Right lobe of liver (tissue), 6 donors: ENCODE measurements around the gene LIPA. TPM values are rescaled to one million over a fixed set of nuclear protein-coding genes. Genes with fewer than 3 reads are reported as not detected.

Experiments
- ATAC-seq, 4 donors: fragments of 200-7000 bp; cut with Tn5 transposase; one replicate each; pipeline ENCODE4 v1.9.1; 2020; ENCODE audit warnings: mild to moderate bottlenecking in 4 of 4, moderate library complexity in 4 of 4
- DNase-seq, 3 donors: peaks; one replicate each; pipeline ENCODE4 v3.0.0-alpha.2; 2020
- H3K27ac ChIP-seq, 3 donors: fragments of 200-600 bp; one replicate each; pipeline ENCODE4 v1.8.0; 2022
- H3K27me3 ChIP-seq, 2 donors: fragments of 200-600 bp; one replicate each; pipeline ENCODE4 v1.8.0; 2022
- H3K36me3 ChIP-seq, 4 donors: fragments of 200-600 bp; sonication (generic) in 1 of 4; one replicate each; pipeline versions ENCODE4 v1.5.1 to v1.8.0; 2017 to 2022; ENCODE audit warnings: control low read depth in 1 of 4
- H3K4me1 ChIP-seq, 4 donors: fragments of 200-600 bp; sonication (generic) in 1 of 4; one replicate each; pipeline versions ENCODE4 v1.5.1 to v1.8.0; 2017 to 2022; ENCODE audit warnings: control low read depth in 1 of 4
- H3K4me3 ChIP-seq, 3 donors: fragments of 200-600 bp; one replicate each; pipeline ENCODE4 v1.8.0; 2022
- H3K9me3 ChIP-seq, 4 donors: fragments of 200-600 bp; sonication (generic) in 1 of 4; one replicate each; pipeline versions ENCODE4 v1.5.1 to v1.8.0; 2017 to 2022; ENCODE audit warnings: control low read depth in 1 of 4
- POLR2A ChIP-seq: fragments of 450-650 bp; IDR thresholded peaks from one replicate; pipeline ENCODE4 v1.6.1; 2017; ENCODE audit warnings: antibody characterized with exemption, mild to moderate bottlenecking
- WGBS: methylation state at CpG from one replicate; pipeline ENCODE4 v1.1.6; 2018; ENCODE audit warnings: low coverage, low lambda C conversion rate; ENCODE audit not compliant: insufficient coverage; ENCODE audit errors: missing lambda C conversion rate; 5-methylcytosine and 5-hydroxymethylcytosine counted together
- intact Hi-C, 2 donors: fragments of 100-400 bp; cut with DNase I; formaldehyde crosslinking; loops; one replicate each; pipeline versions ENCODE4 v1.11.2 to v1.14.1; 2022
- total RNA-seq, 6 experiments: library from RNA; depleted of rRNA in 2 of 6; stranded (reverse); fragments of >200 nt in 2 of 6; fragmentation: NEBNext Ultra II Directional in 3 of 6; extraction: Animal tissue kit (Norgen Biotek cat#: 25700) in 3 of 6; gene quantifications; one replicate each; pipeline versions ENCODE4 v1.1.0 to v1.2.4, GENCODE V29; 2016 to 2023
- TF ChIP-seq, protein P1 (sequence below), 4 donors: fragments of 200-600 bp in 3 of 4; fragments of 450-650 bp in 1 of 4; IDR thresholded peaks; one replicate each; pipeline versions ENCODE4 v1.5.1 to v1.8.0; 2016 to 2022; ENCODE audit warnings: antibody characterized with exemption in 4 of 4, mild to moderate bottlenecking in 2 of 4
- donor health status: DM: no; HTN: yes; CAD: no.
- donor health status: DM: no; HTN: no; CAD: no.
- donor health status: DM: no; HTN: no; CAD: no.
- donor health status: DM: no; HTN: yes; CAD: no.
- donor health status: DM: no; HTN: yes; CAD: no.

LIPA gene
- total RNA-seq, 6 experiments from 2014 or later = 52.4 to 179 (median 58.4) TPM

DNA sequence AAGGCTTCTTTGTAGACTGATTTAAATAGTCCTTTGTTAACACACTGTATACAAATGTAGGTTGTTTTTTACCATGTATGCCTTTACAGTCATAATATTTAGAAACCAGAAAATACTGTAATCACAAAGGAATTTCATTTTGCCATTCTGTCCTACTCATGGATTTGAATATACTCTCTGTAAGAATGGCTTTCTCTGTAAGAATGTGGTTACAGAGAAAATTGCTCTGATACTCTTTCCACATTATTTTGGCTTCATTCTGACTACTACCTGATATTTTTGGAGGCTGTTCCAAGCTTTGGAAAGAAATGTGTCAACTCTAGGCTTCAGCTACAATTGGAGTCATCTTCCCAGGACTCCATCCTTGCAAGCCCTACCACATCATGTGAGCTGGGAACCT, 68.0 kb downstream of the LIPA start:
- no peak overlapping the region for H3K27ac ChIP-seq
- H3K9me3 ChIP-seq = no peaks in the 10 kb centered on the region
- intact Hi-C loops = no loop called here

DNA sequence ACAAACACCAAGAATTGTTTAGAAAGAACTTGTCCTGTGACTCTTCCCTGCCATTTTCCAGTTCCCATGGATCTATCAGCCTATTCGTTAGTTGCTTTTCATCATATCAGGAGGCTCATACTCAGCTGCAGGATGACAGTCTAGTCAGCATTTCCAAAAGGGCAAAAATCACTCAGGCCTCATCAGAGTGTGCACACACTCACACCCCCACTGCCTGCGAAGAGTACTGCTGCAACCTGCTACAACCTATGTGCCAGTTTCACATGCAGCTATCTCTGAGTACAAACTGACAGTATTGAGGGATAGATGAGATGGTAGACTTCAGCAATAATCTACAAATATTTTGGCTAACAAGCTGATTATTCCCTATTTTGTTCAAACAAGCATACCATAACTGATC, 68.7 kb downstream of the LIPA start:
- intact Hi-C loops = no loop called here
- H3K27me3 ChIP-seq = no peaks in the 10 kb centered on the region
- H3K27ac ChIP-seq = no peak overlapping the region
- ATAC-seq = peak in 3 of 4 donors; percentile 42 to 92 (median 44)
- 47% methylated on average over 2 of the region's 2 CpGs for WGBS
- no peaks in the 10 kb centered on the region for H3K36me3 ChIP-seq
- H3K4me3 ChIP-seq = no peak overlapping the region
- peak in 1 of 3 donors; percentile 30 for DNase-seq
- H3K9me3 ChIP-seq = no peaks in the 10 kb centered on the region
- TF ChIP-seq POLR2A = no peak
- TF ChIP-seq, protein P1, sequence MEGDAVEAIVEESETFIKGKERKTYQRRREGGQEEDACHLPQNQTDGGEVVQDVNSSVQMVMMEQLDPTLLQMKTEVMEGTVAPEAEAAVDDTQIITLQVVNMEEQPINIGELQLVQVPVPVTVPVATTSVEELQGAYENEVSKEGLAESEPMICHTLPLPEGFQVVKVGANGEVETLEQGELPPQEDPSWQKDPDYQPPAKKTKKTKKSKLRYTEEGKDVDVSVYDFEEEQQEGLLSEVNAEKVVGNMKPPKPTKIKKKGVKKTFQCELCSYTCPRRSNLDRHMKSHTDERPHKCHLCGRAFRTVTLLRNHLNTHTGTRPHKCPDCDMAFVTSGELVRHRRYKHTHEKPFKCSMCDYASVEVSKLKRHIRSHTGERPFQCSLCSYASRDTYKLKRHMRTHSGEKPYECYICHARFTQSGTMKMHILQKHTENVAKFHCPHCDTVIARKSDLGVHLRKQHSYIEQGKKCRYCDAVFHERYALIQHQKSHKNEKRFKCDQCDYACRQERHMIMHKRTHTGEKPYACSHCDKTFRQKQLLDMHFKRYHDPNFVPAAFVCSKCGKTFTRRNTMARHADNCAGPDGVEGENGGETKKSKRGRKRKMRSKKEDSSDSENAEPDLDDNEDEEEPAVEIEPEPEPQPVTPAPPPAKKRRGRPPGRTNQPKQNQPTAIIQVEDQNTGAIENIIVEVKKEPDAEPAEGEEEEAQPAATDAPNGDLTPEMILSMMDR (IDR thresholded peaks at IDR 0.05) = no peak
- no peaks in the 10 kb centered on the region for H3K4me1 ChIP-seq

More for the DNA sequence above, 68.0 kb downstream of the LIPA start:
- Histone ChIP-seq H3K4me1 (no peaks in the 10 kb centered on the region), H3K27me3 (no peaks in the 10 kb centered on the region), H3K36me3 (no peaks in the 10 kb centered on the region), H3K4me3 (no peak overlapping the region)
- ATAC-seq (no peak), DNase-seq (no peak)
- no peak for TF ChIP-seq POLR2A
- TF ChIP-seq, protein P1 (IDR thresholded peaks at IDR 0.05) = no peak

DNA sequence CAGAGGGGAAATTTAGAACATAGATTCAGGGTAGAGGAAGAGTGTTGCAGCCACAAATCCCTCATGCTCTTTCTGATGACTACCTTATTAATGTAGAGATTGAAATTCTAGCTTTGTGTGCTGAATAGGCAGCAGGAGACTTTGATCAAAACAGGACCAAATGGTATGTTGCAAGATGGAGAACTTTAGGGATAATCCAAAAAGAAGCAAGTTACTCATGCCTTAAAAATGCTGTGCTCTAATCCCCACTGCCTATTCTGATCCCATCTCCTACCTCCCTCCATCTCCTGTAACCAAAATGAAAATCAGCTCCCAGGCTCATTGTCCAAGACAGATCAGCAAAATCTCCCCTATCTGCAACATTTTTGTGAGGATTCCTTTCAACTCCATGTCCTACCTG, 75.8 kb downstream of the LIPA start:
- no peak for ATAC-seq
- no peak overlapping the region for H3K27ac ChIP-seq
- H3K4me1 ChIP-seq = no peaks in the 10 kb centered on the region
- no peak for TF ChIP-seq POLR2A
- TF ChIP-seq, protein P1 (IDR thresholded peaks at IDR 0.05) = no peak
- no peak overlapping the region for H3K4me3 ChIP-seq
- no peaks in the 10 kb centered on the region for H3K36me3 ChIP-seq
- H3K27me3 ChIP-seq = no peaks in the 10 kb centered on the region
- DNase-seq = no peak
- intact Hi-C loops = no loop called here
- H3K9me3 ChIP-seq = no peaks in the 10 kb centered on the region

DNA sequence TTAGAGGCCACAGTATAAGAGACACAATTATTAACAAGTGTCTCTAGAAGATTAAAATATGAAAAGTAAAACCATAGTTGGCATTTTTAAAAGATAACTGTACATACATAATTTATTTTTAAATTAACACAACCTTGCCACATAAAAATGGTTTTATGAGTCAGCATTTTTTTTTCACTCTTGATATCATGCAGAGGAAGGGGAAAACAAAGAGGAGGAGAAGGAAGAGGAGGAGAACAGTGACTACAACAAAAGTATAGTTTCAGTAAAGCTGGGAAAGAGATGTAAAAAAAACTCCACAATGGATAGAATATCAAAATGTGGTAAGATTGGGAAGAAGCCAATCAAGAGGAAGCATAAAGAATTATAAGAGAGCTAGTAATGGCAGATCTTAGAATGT, 78.5 kb downstream of the LIPA start:
- intact Hi-C loops = no loop called here
- no peak for ATAC-seq
- TF ChIP-seq POLR2A = no peak
- TF ChIP-seq, protein P1 (IDR thresholded peaks at IDR 0.05) = no peak
- Histone ChIP-seq H3K4me3 (no peak overlapping the region), H3K4me1 (no peaks in the 10 kb centered on the region), H3K36me3 (no peaks in the 10 kb centered on the region), H3K27ac (no peak overlapping the region), H3K9me3 (no peaks in the 10 kb centered on the region), H3K27me3 (no peaks in the 10 kb centered on the region)
- no peak for DNase-seq

DNA sequence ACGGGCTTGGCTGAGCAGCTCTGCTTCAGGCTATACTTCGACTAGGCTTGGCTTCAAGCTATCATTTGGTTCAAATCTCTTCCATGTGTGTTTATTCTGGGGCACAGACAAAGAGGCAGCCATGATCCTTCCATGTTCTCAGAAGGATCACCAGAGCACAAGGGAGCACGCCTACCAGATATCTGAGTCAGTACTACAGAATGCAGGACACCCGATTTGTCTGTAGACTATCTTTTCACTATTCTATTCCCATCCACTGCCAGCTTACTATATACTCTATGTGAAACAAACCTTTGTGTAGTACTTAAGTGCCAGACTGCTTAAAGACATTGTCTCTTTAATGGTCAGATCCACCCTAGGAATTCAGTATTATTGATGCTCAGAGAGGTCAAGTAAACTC, 79.6 kb downstream of the LIPA start:
- no peak for ATAC-seq

More for the DNA sequence above, 79.6 kb downstream of the LIPA start:
- no peaks in the 10 kb centered on the region for H3K9me3 ChIP-seq
- no peaks in the 10 kb centered on the region for H3K36me3 ChIP-seq
- no peaks in the 10 kb centered on the region for H3K4me1 ChIP-seq
- no peak overlapping the region for H3K4me3 ChIP-seq
- DNase-seq = no peak
- intact Hi-C loops = no loop called here
- WGBS = 81% methylated on average over 3 of the region's 4 CpGs
- TF ChIP-seq POLR2A = no peak
- TF ChIP-seq, protein P1 (IDR thresholded peaks at IDR 0.05) = no peak
- H3K27me3 ChIP-seq = no peaks in the 10 kb centered on the region
- H3K27ac ChIP-seq = no peak overlapping the region
